ENCODE results near the gene GPC6. TPM values are rescaled to one million over a fixed set of nuclear protein-coding genes. Genes with fewer than 3 reads are reported as not detected.

The GPC6 gene
- total RNA-seq, 1 donor from 2014 or later, result not detected

- TF ChIP-seq, protein P1, sequence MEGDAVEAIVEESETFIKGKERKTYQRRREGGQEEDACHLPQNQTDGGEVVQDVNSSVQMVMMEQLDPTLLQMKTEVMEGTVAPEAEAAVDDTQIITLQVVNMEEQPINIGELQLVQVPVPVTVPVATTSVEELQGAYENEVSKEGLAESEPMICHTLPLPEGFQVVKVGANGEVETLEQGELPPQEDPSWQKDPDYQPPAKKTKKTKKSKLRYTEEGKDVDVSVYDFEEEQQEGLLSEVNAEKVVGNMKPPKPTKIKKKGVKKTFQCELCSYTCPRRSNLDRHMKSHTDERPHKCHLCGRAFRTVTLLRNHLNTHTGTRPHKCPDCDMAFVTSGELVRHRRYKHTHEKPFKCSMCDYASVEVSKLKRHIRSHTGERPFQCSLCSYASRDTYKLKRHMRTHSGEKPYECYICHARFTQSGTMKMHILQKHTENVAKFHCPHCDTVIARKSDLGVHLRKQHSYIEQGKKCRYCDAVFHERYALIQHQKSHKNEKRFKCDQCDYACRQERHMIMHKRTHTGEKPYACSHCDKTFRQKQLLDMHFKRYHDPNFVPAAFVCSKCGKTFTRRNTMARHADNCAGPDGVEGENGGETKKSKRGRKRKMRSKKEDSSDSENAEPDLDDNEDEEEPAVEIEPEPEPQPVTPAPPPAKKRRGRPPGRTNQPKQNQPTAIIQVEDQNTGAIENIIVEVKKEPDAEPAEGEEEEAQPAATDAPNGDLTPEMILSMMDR (IDR thresholded peaks at IDR 0.05), result no peak
- ATAC-seq (ENCODE audit: low read depth) (no peak), DNase-seq (no peak)
- Mint-ChIP-seq H3K27me3 (no peaks in the 10 kb centered on the region), H3K4me1 (no peaks in the 10 kb centered on the region), H3K36me3 (ENCODE audit: low read depth) (no peaks in the 10 kb centered on the region), H3K27ac (no peak overlapping the region), H3K4me3 (no peak overlapping the region), H3K9me3 (no peaks in the 10 kb centered on the region)
- ChIA-PET POLR2A (no interaction called here), CTCF (no interaction called here)
- intact Hi-C loops (cut with micrococcal nuclease), result no loop called here
Measured at GRCh38 chr13:93951108-93951507, 724.5 kb downstream of the GPC6 start.

DNA sequence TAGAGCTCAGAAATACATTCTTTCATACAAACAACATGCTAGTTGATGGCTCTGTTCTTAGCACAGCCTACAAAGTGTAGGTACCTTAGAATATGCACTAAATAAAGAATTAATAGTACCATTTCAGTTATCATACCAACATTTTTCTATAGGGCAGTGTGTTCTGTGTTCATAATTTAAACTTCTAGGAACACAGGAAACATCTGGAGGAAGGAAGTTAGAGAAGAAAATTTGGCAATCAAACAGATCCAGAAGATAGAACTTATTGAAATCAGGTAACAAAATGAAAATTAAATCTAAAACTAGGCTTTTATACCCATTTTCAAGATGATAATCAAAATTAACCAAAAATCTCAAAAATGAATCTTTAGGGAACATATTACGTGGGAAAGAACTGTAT, 725.3 kb downstream of the GPC6 start:
- no peak for DNase-seq
- intact Hi-C loops (cut with micrococcal nuclease), result no loop called here
- no peak for ATAC-seq (ENCODE audit: low read depth)
- CTCF ChIA-PET, result no interaction called here
- no peaks in the 10 kb centered on the region for H3K27me3 Mint-ChIP-seq
- no peak overlapping the region for H3K27ac Mint-ChIP-seq
- no peaks in the 10 kb centered on the region for H3K36me3 Mint-ChIP-seq (ENCODE audit: low read depth)
- TF ChIP-seq, protein P1 (IDR thresholded peaks at IDR 0.05), result no peak
- H3K4me3 Mint-ChIP-seq, result no peak overlapping the region
- no peaks in the 10 kb centered on the region for H3K4me1 Mint-ChIP-seq
- POLR2A ChIA-PET, result no interaction called here
- H3K9me3 Mint-ChIP-seq, result no peaks in the 10 kb centered on the region

DNA sequence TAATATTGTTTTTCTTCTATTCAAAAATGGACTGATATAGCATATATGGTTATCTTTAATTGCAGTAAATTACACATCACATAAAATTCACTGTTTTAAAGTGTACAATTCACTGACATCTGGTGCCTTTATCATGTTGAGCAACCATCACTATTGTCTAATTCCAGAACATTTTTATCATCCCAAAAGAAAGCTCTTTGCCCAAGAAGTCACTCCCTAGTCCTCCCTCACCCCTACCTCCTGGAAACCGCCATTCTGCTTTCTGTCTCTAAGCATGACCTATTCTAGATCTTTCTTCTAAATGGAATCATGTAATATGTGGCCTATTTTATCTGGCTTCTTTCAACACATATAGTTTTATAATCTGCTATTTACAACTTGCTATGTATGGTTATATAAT, 727.2 kb downstream of the GPC6 start:
- Mint-ChIP-seq H3K9me3 (peaks cover 8% of the 10 kb centered on the region), H3K36me3 (ENCODE audit: low read depth) (no peaks in the 10 kb centered on the region), H3K4me1 (no peaks in the 10 kb centered on the region), H3K27me3 (no peaks in the 10 kb centered on the region), H3K4me3 (no peak overlapping the region), H3K27ac (no peak overlapping the region)
- intact Hi-C loops (cut with micrococcal nuclease), result no loop called here
- DNase-seq (no peak), ATAC-seq (ENCODE audit: low read depth) (no peak)
- ChIA-PET CTCF (no interaction called here), POLR2A (no interaction called here)
- TF ChIP-seq, protein P1 (IDR thresholded peaks at IDR 0.05), result no peak

DNA sequence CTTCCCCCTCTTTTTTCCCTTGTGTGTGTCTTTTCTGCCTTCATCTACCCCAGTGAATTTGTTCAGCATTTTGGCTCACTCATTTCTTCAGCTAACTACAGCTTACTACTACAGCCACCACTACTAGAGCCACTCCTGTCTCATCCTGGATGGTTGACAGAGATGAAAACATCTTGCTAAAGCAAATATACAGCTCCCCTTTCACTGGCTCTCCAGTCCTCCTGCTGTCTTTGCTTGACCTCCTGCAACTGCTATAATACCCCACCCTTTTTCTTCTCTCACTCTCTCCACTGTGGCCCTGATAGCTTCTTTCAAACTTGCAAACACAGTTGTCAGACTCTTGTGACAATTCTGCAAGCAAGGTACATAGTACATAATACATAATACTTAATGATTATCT, 729.3 kb downstream of the GPC6 start:
- no peaks in the 10 kb centered on the region for H3K4me1 Mint-ChIP-seq
- H3K36me3 Mint-ChIP-seq (ENCODE audit: low read depth), result no peaks in the 10 kb centered on the region
- H3K27ac Mint-ChIP-seq, result no peak overlapping the region
- H3K9me3 Mint-ChIP-seq, result peaks cover 8% of the 10 kb centered on the region
- POLR2A ChIA-PET, result no interaction called here
- no peaks in the 10 kb centered on the region for H3K27me3 Mint-ChIP-seq
- TF ChIP-seq, protein P1 (IDR thresholded peaks at IDR 0.05), result no peak
- no peak overlapping the region for H3K4me3 Mint-ChIP-seq
- no peak for ATAC-seq (ENCODE audit: low read depth)
- CTCF ChIA-PET, result no interaction called here
- no peak for DNase-seq
- intact Hi-C loops (cut with micrococcal nuclease), result no loop called here

GRCh38 chr13:93956426-93956825, 729.8 kb downstream of the GPC6 start:
- POLR2A ChIA-PET, result no interaction called here
- DNase-seq (no peak), ATAC-seq (ENCODE audit: low read depth) (no peak)
- TF ChIP-seq, protein P1 (IDR thresholded peaks at IDR 0.05), result no peak
- intact Hi-C loops (cut with micrococcal nuclease), result no loop called here
- Mint-ChIP-seq H3K27me3 (no peaks in the 10 kb centered on the region), H3K36me3 (ENCODE audit: low read depth) (no peaks in the 10 kb centered on the region), H3K4me3 (no peak overlapping the region), H3K27ac (no peak overlapping the region), H3K9me3 (peaks cover 8% of the 10 kb centered on the region), H3K4me1 (no peaks in the 10 kb centered on the region)
- CTCF ChIA-PET, result no interaction called here
